Activated naive CD4-positive, alpha-beta T cell treated with anti-CD3 and anti-CD28 coated beads, Interleukin-2, amount 50 U/mL, for 16 hours (primary cell): Measurements from ENCODE around the gene LILRA2.
"Not testable (repeated sequence)": the region's sequence is repeated elsewhere in the genome, so short reads cannot be mapped to it uniquely, and the experiment has no call there.

Experiments
- DNase-seq: peaks from one replicate; pipeline ENCODE4 v3.0.0-alpha.2; 2020

Gene LILRA2

DNA sequence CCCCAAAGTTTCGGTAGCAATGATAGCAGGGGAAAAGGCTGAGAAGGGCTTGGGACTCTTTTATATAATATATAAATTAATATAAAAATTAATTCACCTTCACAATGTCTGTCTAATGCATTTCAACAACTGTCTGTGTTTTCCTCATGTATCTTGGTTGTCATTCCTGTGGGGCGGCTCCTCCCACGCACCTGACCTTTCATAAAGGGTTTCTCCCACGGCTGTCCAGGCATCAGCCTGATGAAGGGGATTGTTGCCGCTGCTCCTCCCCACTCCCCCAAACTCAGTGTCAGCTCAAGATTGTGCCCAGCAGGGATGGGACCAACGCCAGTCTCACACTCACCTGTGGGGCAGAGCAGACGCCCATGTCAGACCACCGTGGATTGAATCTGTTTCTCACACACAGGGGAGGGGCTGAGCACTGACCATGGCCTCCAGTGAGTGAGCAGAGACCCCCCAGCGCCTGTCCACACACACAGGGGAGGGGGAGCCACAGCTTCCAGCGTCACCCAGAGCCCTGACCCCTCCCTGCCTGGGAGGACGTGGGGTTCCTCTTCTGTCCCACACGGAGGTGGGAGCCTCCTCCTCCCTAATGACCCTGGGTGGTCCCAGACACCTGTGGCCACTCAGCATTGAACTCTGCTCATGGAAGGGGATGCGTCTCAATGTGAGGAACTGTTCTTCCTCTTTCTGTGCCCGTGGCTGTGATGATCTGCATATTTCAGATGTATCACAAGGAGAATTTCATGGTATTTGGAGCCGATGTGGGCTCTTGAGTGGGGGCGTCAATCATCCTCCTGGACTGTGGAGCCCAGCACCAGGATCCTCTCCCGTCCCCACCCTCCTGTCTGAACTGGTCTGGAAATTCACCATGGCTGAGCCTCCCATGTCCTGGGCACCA lies 1.6 kb upstream of the LILRA2 start:
- DNase-seq, result not testable (repeated sequence)

DNA sequence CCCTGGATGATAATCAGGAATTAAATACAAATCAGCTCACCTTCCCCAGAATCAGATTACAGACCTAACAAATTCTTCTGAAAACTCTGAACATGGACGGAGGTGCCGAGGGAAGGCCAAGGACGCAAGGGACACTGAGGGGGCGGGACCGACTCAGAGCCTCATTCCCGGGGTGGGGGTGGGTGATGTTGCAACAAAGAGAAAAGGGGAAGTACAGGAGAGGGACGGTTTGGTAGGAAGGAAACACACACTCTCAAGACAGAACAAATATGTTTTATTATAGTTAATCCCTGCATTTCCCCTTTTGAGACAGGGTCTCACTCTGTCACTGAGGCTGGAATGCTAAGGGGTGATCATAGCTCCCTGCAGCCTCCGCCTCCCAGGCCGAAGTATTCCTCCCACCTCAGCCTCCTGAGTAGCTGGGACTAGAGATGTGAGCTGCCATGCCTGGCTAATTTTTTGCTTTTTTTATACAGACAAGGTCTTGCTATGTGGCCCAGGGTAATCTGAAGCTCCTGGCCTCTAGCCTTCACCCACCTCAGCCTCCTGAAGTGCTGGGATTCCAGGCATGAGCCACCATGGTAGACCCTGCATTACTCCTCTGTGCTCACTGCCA lies 786 bp upstream of the LILRA2 start:
- DNase-seq, result no peak

DNA sequence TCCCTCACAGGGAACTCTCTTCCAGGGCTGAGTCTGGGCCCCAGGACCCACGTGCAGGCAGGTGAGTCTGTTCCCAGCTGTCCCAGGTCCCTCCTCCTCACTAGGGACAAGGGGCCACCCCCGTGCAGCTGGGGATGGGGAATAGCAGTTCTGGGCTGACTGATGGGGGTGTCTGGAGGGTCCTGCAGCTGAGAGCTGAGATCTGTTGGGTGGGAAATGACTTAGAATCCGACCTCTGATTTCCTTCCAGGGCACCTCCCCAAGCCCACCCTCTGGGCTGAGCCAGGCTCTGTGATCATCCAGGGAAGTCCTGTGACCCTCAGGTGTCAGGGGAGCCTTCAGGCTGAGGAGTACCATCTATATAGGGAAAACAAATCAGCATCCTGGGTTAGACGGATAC lies 461 bp downstream of the LILRA2 start:
- no peak for DNase-seq

DNA sequence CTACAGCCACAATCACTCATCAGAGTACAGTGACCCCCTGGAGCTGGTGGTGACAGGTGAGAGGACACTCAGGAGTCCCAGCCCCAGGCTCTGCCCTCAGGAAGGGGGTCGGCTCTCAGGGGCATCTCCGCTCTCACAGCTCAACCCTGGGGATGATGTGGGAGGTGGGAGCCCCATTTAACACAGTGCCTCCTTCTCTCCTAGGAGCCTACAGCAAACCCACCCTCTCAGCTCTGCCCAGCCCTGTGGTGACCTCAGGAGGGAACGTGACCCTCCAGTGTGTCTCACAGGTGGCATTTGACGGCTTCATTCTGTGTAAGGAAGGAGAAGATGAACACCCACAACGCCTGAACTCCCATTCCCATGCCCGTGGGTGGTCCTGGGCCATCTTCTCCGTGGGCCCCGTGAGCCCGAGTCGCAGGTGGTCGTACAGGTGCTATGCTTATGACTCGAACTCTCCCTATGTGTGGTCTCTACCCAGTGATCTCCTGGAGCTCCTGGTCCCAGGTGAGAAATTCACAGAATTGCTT lies 1.0 kb downstream of the LILRA2 start:
- DNase-seq, result no peak

DNA sequence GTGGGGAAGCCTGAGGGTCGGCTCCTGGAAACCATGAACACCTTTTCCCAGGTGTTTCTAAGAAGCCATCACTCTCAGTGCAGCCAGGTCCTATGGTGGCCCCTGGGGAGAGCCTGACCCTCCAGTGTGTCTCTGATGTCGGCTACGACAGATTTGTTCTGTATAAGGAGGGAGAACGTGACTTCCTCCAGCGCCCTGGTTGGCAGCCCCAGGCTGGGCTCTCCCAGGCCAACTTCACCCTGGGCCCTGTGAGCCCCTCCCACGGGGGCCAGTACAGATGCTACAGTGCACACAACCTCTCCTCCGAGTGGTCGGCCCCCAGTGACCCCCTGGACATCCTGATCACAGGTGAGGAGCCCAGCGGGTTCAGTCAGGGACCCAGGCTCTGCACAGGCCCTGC lies 1.6 kb downstream of the LILRA2 start:
- DNase-seq, result not testable (repeated sequence)

DNA sequence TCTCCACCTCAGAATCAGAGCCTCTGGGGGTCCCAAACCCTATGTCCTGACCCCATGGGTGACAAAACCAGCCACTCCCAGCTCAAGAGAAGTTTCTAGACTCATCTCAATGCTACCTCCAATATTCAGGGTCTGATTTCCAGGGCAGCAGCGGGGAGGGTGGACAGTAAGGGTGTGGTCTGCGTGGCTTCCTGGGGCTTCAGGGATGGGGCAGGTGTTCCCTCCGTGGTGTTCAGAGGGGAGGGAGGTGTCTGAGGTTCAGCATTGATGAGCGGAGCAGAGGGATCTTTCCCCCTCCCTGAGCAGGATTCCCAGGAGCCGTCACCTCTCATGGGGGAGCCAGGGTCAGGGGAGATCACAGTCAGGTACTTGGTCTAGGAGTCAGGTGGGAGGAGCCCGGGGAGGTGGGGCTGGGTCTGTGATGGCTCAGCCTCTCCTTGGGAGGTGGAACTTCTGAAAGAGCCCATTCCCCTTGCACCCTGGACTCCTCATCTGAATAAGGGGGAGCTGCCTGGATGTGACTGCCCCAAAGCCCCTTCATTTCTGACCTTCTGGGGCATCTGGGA lies 2.9 kb downstream of the LILRA2 start:
- no peak for DNase-seq

DNA sequence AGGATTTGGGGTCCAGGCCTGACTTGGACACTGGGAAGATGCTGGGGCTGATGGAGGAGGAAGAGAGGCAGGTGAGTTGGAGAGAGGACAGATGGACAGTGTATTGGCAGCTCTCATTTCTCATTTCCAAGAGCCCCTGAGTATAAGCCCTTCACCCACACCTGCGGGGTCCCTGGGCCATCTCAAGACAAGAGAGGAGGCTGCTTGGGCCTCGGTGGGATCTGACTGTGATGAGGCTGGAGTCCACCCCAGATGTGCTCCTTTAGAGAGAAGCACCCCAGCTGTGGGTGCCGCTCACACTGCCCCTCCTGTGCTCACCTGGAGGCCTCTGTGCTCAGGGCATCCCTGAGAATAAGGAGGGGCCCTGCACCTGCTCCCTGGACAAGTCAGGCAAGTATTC lies 3.7 kb downstream of the LILRA2 start:
- no peak for DNase-seq

DNA sequence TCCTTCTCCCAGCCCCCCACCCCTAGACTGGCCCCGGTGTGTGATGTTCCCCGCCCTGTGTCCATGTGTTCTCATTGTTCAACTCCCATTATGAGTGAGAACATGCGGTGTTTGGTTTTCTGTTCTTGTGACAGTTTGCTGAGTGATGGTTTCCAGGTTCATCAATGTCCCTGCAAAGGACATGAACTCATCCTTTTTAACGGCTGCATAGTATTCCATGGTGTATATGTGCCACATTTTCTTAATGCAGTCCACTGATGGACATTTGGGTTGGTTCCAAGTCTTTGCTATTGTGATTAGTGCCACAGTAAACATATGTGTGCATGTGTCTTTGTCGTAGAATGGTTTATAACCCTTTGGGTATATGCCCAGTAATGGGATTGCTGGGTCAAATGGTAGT lies 4.7 kb downstream of the LILRA2 start:
- not testable (repeated sequence) for DNase-seq

DNA sequence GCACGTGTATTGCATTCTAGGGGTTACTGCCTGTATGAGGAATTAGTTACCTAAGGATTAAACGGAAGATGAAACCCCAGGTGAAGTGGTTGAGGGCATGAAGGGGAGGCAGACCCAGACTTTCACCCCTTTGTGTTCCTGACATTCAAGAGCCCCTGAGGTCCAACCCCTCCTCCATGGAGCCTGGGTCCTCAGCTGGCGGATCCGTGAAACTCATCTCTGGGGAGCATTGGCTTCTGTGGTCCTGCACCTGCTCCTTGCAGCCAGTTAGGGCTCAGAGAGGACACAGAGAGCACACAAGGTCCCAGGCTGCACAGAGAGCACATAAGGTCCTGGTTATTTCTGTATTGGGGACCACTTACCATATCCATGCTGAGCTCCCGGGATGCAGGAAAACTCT lies 12.8 kb downstream of the LILRA2 start:
- DNase-seq, result no peak

DNA sequence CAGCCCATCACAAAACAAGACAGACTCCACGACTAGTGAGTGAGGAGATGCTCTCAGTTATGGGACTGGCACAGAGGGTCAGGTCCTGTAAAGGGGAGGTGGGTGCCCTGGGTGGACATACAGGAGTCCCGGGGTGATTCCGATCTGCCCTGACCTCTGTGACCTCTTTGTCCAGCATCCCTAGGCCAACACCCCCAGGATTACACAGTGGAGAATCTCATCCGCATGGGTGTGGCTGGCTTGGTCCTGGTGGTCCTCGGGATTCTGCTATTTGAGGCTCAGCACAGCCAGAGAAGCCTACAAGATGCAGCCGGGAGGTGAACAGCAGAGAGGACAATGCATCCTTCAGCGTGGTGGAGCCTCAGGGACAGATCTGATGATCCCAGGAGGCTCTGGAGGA lies 13.4 kb downstream of the LILRA2 start:
- no peak for DNase-seq

DNA sequence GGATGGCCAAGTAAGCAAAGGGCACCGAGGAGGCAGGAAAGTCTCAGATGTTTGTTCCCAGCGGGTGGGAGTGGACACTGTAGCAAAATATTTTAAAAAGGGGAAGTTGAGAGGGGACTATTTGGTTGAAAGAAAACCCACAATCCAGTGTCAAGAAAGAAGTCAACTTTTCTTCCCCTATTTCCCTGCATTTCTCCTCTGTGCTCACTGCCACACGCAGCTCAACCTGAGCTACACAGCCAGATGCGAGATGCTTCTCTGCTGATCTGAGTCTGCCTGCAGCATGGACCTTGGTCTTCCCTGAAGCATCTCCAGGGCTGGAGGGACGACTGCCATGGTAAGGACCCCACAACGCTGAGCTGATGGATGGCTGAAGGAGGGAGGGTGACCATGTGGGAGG lies 19.9 kb downstream of the LILRA2 start, which contains the start of gene LILRA1:
Gene LILRA1 (plus strand): TSS at position 188 of the 400 bp plus-strand sequence. CDS start 613 bp downstream, outside the sequence.
- not testable (repeated sequence) for DNase-seq

DNA sequence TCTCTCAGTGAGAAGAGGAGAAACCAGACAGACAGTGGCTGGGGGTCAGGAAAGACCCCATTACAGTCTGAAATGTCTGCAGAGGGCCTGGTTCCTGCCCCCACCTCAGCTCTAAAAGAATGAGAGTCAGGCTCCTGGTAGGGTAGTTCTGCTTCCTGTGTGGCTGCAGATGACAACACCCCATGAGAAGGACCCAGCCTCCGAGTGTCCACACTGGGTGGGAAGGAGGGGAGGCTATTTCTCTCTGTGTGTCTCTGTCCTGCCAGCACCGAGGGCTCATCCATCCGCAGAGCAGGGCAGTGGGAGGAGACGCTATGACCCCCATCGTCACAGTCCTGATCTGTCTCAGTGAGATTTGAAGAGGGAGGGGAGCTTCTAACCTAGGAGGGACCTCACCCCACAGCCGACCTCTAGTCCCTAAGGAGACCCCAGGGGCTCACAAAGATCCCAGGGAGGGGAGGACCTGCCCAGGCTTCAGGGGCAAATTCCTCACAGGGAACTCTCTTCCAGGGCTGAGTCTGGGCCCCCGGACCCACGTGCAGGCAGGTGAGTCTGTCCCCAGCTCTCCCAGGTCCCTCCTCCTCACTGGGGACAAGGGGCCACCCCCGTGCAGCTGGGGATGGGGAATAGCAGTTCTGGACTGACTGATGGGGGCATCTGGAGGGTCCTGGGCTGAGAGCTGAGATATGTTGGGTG lies 20.5 kb downstream of the LILRA2 start:
- DNase-seq, result not testable (repeated sequence)

DNA sequence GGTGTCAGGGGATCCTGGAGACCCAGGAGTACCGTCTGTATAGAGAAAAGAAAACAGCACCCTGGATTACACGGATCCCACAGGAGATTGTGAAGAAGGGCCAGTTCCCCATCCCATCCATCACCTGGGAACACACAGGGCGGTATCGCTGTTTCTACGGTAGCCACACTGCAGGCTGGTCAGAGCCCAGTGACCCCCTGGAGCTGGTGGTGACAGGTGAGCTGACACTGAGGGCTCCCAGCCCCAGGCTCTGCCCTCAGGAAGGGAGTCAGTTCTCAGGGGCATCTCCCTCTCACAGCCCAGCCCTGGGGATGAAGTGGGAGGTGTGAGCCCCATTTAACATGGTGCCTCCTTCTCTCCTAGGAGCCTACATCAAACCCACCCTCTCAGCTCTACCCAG lies 21.1 kb downstream of the LILRA2 start:
- no peak for DNase-seq

DNA sequence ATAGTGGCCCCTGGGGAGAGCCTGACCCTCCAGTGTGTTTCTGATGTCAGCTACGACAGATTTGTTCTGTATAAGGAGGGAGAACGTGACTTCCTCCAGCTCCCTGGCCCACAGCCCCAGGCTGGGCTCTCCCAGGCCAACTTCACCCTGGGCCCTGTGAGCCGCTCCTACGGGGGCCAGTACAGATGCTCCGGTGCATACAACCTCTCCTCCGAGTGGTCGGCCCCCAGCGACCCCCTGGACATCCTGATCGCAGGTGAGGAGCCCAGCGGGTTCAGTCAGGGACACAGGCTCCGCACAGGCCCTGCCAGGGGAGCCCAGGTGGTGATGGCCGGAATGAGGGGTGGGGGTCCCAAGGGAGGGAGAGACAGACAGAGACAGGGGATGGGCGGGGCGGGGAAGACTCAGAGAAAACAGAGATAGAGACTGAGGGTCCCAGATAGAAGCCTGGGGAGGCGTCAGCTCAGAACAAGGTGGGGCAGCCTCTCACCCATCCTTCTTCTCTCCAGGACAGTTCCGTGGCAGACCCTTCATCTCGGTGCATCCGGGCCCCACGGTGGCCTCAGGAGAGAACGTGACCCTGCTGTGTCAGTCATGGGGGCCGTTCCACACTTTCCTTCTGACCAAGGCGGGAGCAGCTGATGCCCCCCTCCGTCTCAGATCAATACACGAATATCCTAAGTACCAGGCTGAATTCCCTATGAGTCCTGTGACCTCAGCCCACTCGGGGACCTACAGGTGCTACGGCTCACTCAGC lies 22.3 kb downstream of the LILRA2 start:
- DNase-seq, result not testable (repeated sequence)

DNA sequence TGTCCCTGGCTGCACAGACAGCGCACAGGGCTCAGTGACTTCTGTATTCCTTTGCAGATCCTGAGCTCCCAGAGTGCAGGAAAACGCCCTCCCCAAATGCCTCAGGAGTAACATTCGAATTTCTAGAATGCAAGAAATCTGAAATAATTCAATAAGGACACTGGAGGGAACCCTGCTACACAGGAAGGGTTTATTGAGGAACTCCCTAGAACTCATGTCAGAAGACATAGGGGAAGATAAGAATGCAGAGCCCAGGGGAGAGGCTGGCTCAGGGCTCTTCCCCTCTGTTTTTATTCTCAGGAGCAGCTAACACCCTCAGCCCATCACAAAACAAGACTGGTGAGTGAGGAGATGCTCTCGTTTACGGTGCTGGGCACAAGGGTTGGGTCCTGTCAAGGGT lies 26.6 kb downstream of the LILRA2 start:
- DNase-seq, result no peak

DNA sequence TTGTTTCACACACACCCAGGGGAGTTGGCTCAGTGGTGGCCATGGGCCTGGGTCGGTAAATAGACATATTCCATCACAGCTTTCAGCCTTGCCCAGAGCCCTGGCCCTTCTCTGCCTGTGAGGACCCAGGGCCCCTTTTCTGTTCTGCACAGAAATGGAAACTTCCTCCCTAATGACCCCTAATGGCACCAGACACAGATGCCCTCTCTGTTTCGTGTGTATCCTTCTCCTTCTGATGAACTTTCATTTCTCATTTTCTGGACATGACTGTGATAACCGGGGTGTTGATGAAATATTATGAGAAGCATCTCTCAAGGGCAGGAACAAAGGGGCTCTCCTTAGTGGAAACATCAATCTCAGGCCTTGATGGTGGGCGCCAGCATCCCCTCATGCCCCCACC lies 32.6 kb downstream of the LILRA2 start:
- no peak for DNase-seq

DNA sequence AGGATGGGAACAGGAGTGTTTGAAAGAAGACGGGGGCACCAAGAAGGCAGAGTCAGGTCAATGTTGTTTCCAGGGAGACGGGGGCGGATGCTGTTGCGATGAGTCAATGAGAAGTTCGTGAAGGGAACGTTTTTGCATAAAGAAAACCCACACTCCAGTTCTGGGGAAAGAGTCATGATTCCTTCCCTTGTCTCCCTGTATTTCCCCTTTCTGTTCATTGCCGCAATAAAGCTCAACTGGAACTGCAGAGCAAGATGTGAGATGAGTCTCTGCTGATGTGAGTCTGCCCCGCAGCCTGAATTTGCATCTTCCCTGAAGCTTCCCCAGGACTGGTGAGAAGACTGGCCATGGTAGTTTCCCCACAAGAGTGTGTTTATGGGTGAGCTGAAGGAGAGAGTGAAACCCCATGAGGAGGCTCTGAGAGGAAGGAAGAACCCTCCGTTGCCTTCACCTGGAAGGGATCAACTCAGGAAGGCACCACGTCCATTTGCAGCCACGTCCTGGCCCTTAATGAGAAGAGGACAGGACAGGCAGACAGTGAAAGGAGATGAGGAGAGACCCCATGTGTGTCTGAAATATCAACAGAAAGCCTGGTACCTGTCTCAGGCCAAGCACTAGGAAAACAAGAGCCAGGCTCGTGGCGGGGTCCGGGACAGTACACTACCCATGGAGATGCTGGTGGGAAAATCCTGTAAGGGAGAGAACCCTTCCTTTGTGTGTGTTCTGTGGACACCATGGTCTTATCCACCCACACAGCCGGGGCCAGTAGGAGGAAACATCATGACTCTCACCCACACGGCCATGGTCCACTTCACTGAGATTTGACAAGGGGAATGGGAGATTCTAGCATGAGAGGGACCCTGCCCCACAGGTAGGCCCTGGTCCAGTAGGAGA lies 33.5 kb downstream of the LILRA2 start:
- no peak for DNase-seq

DNA sequence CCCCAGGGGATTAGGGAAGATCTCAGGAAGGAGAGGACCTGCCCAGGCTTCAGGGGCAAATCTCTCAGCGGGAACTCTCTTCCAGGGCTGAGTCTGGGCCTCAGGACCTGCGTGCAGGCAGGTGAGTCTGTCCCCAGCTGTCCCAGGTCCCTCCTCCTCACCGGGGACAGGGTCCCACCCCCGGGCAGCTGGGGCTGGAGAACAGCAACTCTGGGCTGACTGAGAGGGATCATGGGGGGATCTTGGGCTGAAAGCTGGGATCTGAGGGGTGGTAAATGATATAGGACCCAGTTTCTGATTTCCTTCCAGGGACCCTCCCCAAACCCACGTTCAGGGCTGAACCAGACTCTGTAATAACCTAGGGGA lies 34.2 kb downstream of the LILRA2 start:
- no peak for DNase-seq

DNA sequence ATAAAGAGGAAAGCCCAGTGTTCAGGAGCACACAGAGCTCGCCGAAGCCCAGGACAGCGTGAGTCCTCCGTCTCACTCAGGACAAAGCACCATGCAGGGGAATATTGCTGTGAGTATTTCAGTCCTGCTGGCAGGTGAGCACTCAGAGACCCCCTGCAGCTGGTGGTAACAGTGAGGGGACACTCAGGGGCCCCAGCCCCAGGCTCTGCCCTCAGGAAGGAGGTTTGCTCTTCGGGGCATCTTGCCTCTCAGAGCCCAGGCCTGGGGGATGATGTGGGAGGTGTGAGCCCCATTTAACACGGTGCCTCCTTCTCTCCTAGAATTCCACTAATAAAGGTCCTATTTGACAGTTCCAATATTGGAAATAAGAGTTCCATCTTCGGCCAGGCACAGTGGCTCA lies 34.6 kb downstream of the LILRA2 start:
- no peak for DNase-seq

DNA sequence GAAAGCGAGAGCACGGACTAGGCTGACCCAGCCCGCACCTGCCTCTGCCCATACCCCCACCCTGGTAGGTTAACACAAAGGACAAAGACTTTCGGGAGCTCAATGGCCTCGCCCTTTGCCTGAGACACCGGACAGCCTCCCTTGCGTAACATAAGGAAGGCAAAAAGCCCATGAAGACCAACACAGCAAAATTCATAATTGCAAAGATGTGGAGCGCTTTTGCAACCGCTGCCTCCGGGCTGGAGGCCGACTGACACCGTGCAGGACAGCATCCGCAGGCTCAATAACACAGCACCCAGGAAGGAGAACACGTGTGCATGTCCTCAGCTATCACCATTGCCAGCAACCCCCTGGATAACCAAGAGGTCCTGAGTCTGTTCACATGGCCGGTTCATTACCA lies 35.2 kb downstream of the LILRA2 start:
- no peak for DNase-seq

DNA sequence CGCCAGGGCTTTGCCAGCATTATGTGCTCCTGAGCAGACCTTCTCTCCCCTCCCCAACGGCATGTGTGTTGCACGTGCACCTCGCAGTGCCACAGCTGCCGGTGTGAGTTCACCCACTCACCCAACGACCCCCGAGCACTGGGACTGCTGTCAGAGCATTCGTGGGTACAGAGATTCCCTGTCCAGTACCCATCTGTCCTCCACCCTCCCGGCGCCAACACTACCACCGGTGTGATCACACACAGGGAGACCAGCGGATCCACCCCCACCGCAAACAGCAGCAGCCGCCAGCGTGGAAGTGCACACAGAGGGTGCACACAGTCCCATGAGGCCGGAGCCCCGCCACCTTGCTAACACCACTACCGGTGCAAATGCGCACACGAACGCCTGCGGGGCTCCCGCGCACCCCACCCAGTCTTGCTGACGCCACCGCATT lies 35.8 kb downstream of the LILRA2 start:
- DNase-seq, result no peak
